ENCODE measurements around the gene SUCLG2. TPM values are rescaled to one million over a fixed set of nuclear protein-coding genes. Genes with fewer than 3 reads are reported as not detected.
"Not testable (repeated sequence)": the region's sequence is repeated elsewhere in the genome, so short reads cannot be mapped to it uniquely, and the experiment has no call there.

Gene SUCLG2
- total RNA-seq, 1 donor from 2014 or later, result 36.3 TPM

DNA sequence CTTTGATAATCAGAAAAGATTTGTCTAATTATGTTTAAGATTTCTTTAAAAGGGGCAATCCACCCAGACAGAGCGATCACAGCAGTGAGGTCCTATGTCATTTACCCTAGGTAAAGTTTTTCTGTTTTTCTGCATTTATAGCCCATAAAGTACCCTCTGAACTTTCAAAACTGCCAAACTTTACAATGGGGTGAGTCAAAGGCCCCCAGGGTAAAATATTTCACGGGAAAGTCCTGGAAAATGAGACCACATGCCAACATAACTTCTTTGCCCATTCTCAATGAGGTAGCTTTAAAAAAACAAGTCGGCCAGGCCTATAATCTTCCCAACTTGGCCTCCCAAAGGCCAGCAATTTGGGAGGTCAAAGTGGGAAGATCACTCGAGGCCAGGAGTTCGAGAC lies 53.0 kb downstream of the SUCLG2 start:
- intact Hi-C loops (cut with micrococcal nuclease), result loop anchor here (5.0 kb wide), 1 partner anchor 214 kb away; no protein-coding TSS in a partner anchor
- Mint-ChIP-seq H3K9me3 (no peaks in the 10 kb centered on the region), H3K4me3 (ENCODE audit: low read depth) (no peak overlapping the region), H3K27me3 (ENCODE audit: low read depth) (no peaks in the 10 kb centered on the region), H3K4me1 (ENCODE audit: low read depth) (peaks cover 50% of the 10 kb centered on the region), H3K36me3 (ENCODE audit: low read depth) (peaks cover 66% of the 10 kb centered on the region), H3K27ac (no peak overlapping the region)
- no peak for DNase-seq (ENCODE audit: low spot score)

DNA sequence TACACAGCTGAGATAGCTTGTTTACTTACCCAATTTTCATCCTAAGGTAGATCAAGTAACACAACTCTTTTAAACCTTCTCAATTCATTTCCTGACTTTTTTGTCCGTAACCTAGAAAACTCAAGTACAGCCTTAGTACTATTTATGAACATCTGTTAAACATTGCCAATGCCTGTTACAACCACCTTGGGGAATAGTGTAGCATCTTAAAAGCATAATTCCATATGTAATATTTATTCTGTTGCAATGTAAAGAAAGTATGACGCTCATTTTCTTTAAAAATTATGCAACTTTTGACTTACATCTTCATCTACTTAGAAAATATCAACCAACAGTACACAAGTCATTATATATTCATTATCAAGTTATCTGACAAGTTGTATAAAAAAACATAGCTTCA lies 54.6 kb downstream of the SUCLG2 start:
- intact Hi-C loops (cut with micrococcal nuclease), result loop anchor here (5.0 kb wide), 2 partner anchors 52 to 213 kb away; partner anchors contain the start of gene SUCLG2
- no peaks in the 10 kb centered on the region for H3K27me3 Mint-ChIP-seq (ENCODE audit: low read depth)
- peaks cover 51% of the 10 kb centered on the region for H3K36me3 Mint-ChIP-seq (ENCODE audit: low read depth)
- peaks cover 41% of the 10 kb centered on the region for H3K4me1 Mint-ChIP-seq (ENCODE audit: low read depth)
- DNase-seq (ENCODE audit: low spot score), result no peak
- no peak overlapping the region for H3K27ac Mint-ChIP-seq
- H3K9me3 Mint-ChIP-seq, result no peaks in the 10 kb centered on the region
- no peak overlapping the region for H3K4me3 Mint-ChIP-seq (ENCODE audit: low read depth)

DNA sequence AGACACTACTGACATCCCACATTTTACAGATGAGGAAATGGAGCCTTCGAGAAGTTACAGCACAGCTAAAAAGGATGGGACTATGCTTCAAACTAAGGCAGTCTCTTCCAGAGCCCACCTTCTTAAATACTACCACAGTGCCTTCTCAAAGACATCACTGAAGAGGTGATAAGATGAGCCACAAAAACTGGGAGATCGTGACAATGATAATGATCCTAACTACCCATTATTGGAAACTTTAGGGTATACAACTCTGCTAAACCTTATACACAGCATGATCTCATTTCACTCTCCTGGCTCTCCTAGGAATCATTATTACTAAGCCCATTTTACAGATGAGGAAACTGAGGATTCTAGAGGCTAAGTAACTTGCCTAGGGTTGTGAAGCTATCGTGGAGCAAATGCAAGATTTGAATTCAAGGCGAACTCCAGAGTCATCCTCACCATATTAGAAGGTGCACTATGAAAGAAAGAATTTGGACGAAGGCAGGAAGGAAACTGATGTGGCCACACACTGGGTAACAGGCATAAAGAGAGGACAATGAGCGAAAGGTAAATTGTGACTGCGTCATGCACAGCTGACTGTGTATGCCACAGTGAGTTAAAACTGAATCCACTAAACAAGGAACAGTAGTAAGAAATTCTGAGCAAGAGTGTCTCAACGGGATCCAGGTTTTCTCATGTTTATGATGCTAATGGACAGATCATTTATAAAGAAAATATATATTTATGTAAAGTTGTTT lies 55.4 kb downstream of the SUCLG2 start:
- Mint-ChIP-seq H3K27ac (peak overlapping the region; percentile 3), H3K27me3 (ENCODE audit: low read depth) (no peaks in the 10 kb centered on the region), H3K36me3 (ENCODE audit: low read depth) (peaks cover 44% of the 10 kb centered on the region), H3K9me3 (no peaks in the 10 kb centered on the region), H3K4me1 (ENCODE audit: low read depth) (peaks cover 38% of the 10 kb centered on the region), H3K4me3 (ENCODE audit: low read depth) (no peak overlapping the region)
- intact Hi-C loops (cut with micrococcal nuclease), result loop anchor here (5.0 kb wide), 1 partner anchor 53 kb away; the partner anchor contains the start of gene SUCLG2
- DNase-seq (ENCODE audit: low spot score), result no peak

DNA sequence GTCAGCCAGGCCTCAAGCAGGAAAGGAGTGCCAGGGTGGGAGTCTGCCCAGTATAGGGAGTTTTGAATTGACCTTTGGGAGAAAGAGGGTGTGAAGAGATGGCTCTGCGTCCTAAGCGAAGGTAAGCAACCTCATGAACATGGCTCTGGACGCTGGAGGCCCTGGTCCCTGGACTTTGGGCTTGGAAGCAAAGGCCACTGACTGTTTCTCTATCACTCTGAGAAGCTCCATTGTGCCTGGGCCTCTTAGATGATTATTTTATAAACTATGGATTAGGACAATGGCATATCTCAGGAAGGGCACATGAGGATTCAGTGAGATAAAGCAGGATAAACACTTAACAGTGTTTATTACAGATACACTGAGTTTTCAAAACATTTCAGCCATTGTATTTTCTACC lies 59.0 kb downstream of the SUCLG2 start:
- peaks cover 42% of the 10 kb centered on the region for H3K36me3 Mint-ChIP-seq (ENCODE audit: low read depth)
- H3K27me3 Mint-ChIP-seq (ENCODE audit: low read depth), result no peaks in the 10 kb centered on the region
- no peak overlapping the region for H3K27ac Mint-ChIP-seq
- intact Hi-C loops (cut with micrococcal nuclease), result loop anchor here (5.0 kb wide), 1 partner anchor 57 kb away; the partner anchor contains the start of gene SUCLG2
- H3K4me1 Mint-ChIP-seq (ENCODE audit: low read depth), result peaks cover 21% of the 10 kb centered on the region
- H3K9me3 Mint-ChIP-seq, result no peaks in the 10 kb centered on the region
- no peak overlapping the region for H3K4me3 Mint-ChIP-seq (ENCODE audit: low read depth)
- DNase-seq (ENCODE audit: low spot score), result no peak

DNA sequence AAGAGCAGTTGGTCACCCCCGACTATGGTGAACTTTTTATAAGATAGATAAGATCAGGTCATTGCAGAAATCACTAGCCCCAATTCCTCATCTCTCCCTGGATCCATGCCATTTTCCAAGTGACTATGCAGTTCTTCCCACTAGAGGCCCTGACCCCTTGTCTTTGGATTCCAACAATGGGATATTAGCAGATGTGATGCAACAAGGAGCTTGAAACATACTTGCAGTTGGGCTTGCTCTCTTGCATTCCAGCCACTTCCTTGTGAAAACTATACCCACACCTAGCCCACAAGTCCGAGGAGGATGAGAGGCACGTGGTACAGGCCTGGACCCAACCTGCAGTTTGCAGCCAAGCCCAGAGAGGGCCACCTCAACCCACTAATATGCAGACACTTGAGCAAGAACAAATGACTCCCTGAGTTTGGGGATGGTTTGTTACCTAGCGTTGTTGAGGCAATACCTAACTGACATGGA lies 60.6 kb downstream of the SUCLG2 start:
- intact Hi-C loops (cut with micrococcal nuclease), result no loop called here
- peaks cover 39% of the 10 kb centered on the region for H3K36me3 Mint-ChIP-seq (ENCODE audit: low read depth)
- peaks cover 7% of the 10 kb centered on the region for H3K4me1 Mint-ChIP-seq (ENCODE audit: low read depth)

DNA sequence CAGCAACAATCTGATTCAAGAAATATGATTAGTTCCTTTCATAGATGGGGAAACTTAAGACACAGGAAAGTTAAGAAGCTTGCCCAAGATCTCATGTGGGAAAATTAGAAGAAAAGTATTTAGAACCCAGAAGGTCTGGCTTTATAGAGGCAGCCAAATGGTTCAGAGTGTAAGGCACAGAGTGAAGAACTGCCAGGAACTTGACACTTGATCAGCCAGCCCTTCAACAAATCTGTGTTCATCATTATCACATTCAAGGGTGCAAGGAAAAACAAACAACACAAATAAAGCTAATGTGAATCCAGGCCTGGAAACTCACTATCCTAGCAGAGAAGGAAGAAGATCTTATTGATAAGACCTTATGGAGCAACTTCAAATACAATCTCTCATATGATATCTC lies 62.4 kb downstream of the SUCLG2 start:
- Mint-ChIP-seq H3K9me3 (no peaks in the 10 kb centered on the region), H3K27me3 (ENCODE audit: low read depth) (no peaks in the 10 kb centered on the region), H3K4me3 (ENCODE audit: low read depth) (no peak overlapping the region), H3K4me1 (ENCODE audit: low read depth) (peaks cover 3% of the 10 kb centered on the region), H3K36me3 (ENCODE audit: low read depth) (peaks cover 33% of the 10 kb centered on the region), H3K27ac (no peak overlapping the region)
- DNase-seq (ENCODE audit: low spot score), result no peak
- intact Hi-C loops (cut with micrococcal nuclease), result no loop called here

More for the DNA sequence above, 60.6 kb downstream of the SUCLG2 start:
- H3K27ac Mint-ChIP-seq, result no peak overlapping the region
- no peaks in the 10 kb centered on the region for H3K9me3 Mint-ChIP-seq
- no peak for DNase-seq (ENCODE audit: low spot score)
- no peaks in the 10 kb centered on the region for H3K27me3 Mint-ChIP-seq (ENCODE audit: low read depth)
- H3K4me3 Mint-ChIP-seq (ENCODE audit: low read depth), result no peak overlapping the region

DNA sequence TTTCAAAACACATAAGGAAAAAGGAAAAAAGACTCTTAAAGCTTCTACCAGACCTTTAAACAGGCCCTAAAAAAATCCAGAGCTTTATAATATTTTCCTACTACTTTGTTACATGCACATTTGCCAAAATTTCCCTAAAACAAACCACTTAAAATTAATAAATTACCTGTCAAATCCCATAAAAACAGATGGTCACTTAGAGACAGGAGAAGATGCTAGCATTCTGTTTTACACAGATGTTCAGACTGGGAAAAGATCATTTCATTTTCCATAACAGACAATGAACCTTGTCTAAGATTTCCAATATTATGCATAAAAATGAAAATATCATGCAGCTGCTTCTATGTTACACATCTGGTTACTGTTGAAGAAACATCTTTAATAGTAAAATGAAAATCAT lies 66.6 kb downstream of the SUCLG2 start:
- intact Hi-C loops (cut with micrococcal nuclease), result no loop called here
- Mint-ChIP-seq H3K27ac (no peak overlapping the region), H3K9me3 (peaks cover 3% of the 10 kb centered on the region), H3K4me1 (ENCODE audit: low read depth) (peaks cover 3% of the 10 kb centered on the region), H3K27me3 (ENCODE audit: low read depth) (no peaks in the 10 kb centered on the region), H3K4me3 (ENCODE audit: low read depth) (no peak overlapping the region), H3K36me3 (ENCODE audit: low read depth) (peaks cover 50% of the 10 kb centered on the region)
- DNase-seq (ENCODE audit: low spot score), result no peak

DNA sequence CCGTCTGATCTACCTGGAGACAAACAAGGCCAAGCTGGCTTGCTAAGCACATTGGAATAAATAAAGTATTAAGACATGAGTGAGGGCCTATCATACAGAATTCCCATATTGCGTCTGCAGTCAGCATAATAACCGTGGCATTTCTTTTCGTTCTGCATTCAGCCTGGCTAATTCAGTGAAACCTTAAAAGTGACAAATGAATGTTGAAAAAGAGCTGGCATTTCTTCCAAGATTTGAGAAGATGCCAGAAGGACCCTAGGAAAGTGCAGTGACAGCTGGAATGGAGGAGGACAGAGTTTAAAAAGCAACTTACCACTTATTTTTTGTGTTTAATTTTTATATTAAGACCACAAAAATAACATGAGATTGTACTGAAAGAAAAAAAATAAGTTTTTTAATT lies 67.1 kb downstream of the SUCLG2 start:
- Mint-ChIP-seq H3K36me3 (ENCODE audit: low read depth) (peaks cover 55% of the 10 kb centered on the region), H3K4me1 (ENCODE audit: low read depth) (peaks cover 3% of the 10 kb centered on the region), H3K4me3 (ENCODE audit: low read depth) (no peak overlapping the region), H3K27me3 (ENCODE audit: low read depth) (no peaks in the 10 kb centered on the region), H3K27ac (no peak overlapping the region), H3K9me3 (peaks cover 3% of the 10 kb centered on the region)
- intact Hi-C loops (cut with micrococcal nuclease), result no loop called here
- no peak for DNase-seq (ENCODE audit: low spot score)

DNA sequence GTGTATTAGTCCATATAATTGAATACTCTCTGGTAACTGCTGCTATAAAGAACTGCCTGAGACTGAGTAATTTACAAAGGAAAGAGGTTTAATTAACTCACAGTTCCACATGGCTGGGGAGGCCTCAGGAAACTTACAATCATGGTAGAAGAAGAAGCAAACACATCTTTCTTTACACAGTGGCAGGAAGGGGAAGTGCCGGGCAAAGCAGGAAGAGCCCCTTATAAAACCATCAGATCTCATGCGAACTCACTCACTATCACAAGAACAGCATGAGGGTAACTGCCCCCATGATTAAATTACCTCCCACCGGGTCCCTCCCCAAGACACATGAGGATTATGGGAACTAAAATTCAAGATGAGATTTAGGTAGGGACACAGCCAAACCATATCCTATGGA lies 69.8 kb downstream of the SUCLG2 start:
- peaks cover 47% of the 10 kb centered on the region for H3K36me3 Mint-ChIP-seq (ENCODE audit: low read depth)
- intact Hi-C loops (cut with micrococcal nuclease); H3K27me3 Mint-ChIP-seq (ENCODE audit: low read depth): not testable (repeated sequence)

DNA sequence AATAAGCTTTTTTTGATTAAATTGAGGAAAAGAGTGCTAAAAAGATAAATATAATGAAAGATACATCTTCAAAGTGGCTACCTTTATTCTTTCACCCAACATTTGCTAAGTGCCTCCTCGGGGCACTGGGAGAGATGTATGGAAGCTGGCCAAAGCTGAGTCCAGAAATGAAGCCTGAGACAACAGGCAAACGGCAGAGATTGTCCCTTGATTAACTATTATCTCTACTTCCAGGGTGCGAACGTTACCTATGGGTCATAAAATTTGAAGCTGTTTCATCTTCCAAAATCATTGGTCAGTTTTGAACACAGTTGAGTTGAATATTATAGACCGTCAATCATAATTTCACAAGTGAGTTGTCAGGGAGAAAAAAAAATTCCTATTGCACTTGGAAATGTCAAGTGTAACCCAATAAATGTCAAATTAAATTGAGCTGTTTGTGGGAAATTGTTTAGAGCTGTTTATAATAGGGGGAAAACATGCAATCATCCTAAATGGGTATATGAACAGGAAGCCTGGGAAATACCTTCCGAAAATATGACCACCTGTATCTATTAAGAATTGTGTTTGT lies 73.9 kb downstream of the SUCLG2 start:
- Mint-ChIP-seq H3K4me3 (ENCODE audit: low read depth) (no peak overlapping the region), H3K27me3 (ENCODE audit: low read depth) (no peaks in the 10 kb centered on the region), H3K9me3 (peaks cover 3% of the 10 kb centered on the region), H3K36me3 (ENCODE audit: low read depth) (peaks cover 44% of the 10 kb centered on the region), H3K27ac (no peak overlapping the region), H3K4me1 (ENCODE audit: low read depth) (peaks cover 3% of the 10 kb centered on the region)
- intact Hi-C loops (cut with micrococcal nuclease), result no loop called here
- no peak for DNase-seq (ENCODE audit: low spot score)

More for the DNA sequence above, 69.8 kb downstream of the SUCLG2 start:
- H3K27ac Mint-ChIP-seq; DNase-seq (ENCODE audit: low spot score); H3K4me1 Mint-ChIP-seq (ENCODE audit: low read depth); H3K9me3 Mint-ChIP-seq; H3K4me3 Mint-ChIP-seq (ENCODE audit: low read depth): not testable (repeated sequence)

DNA sequence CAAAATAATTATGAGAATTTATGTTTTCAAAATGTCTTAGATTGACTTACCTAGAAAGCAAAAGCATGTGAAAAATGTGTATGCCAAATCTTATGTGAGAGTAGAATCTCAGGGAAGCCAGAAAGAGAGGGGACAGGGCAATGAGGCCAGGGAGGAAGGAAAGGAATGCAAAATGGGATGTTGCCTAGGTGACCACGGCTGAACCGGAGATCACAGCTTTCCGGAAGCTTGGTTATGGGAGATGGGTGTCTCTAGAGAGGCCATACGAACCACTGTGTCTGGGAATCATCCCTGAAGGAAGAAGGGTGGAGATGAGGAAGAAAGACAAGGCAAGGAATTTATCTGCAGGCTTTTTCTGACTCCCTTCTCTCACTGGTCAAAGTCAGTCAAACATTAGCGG lies 76.0 kb downstream of the SUCLG2 start:
- peaks cover 1% of the 10 kb centered on the region for H3K4me1 Mint-ChIP-seq (ENCODE audit: low read depth)
- H3K36me3 Mint-ChIP-seq (ENCODE audit: low read depth), result peaks cover 52% of the 10 kb centered on the region
- no peaks in the 10 kb centered on the region for H3K27me3 Mint-ChIP-seq (ENCODE audit: low read depth)
- H3K27ac Mint-ChIP-seq, result no peak overlapping the region
- DNase-seq (ENCODE audit: low spot score), result no peak
- intact Hi-C loops (cut with micrococcal nuclease), result no loop called here
- peaks cover 3% of the 10 kb centered on the region for H3K9me3 Mint-ChIP-seq
- no peak overlapping the region for H3K4me3 Mint-ChIP-seq (ENCODE audit: low read depth)

DNA sequence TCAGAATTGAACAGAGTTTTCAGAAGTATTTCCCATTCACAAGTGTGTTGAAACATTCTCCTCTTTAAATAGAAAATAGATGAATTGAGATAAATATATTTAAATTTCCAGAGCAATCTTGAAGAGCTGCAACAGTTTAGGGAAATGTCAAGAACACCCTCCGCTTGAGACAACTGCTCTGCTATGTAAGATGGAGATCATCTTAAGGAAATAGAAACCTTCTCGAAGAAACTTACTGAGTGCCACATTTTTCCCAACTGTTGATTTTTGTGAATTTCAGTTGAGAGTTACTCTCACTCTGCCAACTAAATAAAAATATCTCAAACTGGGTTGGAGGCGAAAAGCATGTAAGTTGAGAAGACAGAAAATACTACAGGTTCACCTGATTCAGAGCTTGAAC lies 78.0 kb downstream of the SUCLG2 start:
- Mint-ChIP-seq H3K4me1 (ENCODE audit: low read depth) (peaks cover 4% of the 10 kb centered on the region), H3K9me3 (peaks cover 16% of the 10 kb centered on the region), H3K27me3 (ENCODE audit: low read depth) (no peaks in the 10 kb centered on the region), H3K4me3 (ENCODE audit: low read depth) (no peak overlapping the region), H3K36me3 (ENCODE audit: low read depth) (peaks cover 52% of the 10 kb centered on the region), H3K27ac (no peak overlapping the region)
- intact Hi-C loops (cut with micrococcal nuclease), result no loop called here
- DNase-seq (ENCODE audit: low spot score), result no peak

DNA sequence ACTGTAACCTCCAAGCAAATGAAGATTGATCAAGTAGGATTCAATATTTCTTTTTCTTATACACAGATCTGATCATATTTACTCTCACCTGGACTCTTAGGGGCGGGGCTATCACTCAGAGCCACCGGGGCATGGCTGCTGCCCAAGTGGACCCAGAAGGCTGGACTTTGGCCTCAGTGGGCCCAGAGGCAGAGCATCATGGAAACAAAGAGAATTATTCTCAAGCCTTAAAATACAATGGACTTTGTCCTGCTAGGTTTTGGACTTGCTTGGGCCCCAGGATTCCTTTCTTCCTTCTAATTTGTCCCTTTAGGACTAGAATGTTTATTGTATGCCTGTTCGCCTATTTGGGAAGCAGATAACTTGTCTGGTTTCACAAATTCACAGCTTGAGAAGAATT lies 85.1 kb downstream of the SUCLG2 start:
- Mint-ChIP-seq H3K27ac (no peak overlapping the region), H3K4me3 (ENCODE audit: low read depth) (no peak overlapping the region), H3K36me3 (ENCODE audit: low read depth) (peaks cover 60% of the 10 kb centered on the region), H3K9me3 (peaks cover 31% of the 10 kb centered on the region), H3K27me3 (ENCODE audit: low read depth) (no peaks in the 10 kb centered on the region), H3K4me1 (ENCODE audit: low read depth) (peaks cover 4% of the 10 kb centered on the region)
- DNase-seq (ENCODE audit: low spot score), result no peak
- intact Hi-C loops (cut with micrococcal nuclease), result no loop called here

Measured in activated T-helper 2 cell treated with anti-CD3 and anti-CD28 coated beads, Interferon-gamma antibody, Interleukin-2, Interleukin-4, amounts not matched to agents 10 μg/mL and 5 μg/mL and 100 μg/mL, durations not matched to agents 14 hours and 24 hours and 36 hours (primary cell).